DMS79 (cell line): ENCODE measurements around the gene CD40LG.

Experiments used
- DNase-seq: peaks from one replicate; lab custom pipeline; 2025; lab: John Stamatoyannopoulos, UW

The CD40LG gene

DNA sequence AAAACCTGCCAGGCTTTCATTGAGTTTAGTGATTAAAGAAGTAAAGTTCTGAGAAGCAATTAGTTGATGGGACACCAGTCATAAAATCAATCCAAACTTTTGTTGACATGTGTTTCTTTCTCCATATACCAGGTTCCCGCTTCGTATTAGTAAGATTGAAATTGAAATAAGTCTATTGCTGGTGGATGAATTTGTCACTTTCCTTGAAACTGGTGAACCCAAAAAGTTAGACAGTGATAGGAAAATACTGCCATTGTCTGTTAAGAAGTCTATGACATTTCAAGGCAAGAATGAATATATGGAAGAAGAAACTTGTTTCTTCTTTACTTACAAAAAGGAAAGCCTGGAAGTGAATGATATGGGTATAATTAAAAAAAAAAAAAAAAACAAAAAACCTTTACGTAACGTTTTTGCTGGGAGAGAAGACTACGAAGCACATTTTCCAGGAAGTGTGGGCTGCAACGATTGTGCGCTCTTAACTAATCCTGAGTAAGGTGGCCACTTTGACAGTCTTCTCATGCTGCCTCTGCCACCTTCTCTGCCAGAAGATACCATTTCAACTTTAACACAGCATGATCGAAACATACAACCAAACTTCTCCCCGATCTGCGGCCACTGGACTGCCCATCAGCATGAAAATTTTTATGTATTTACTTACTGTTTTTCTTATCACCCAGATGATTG, at the start of gene CD40LG:
TSS of gene CD40LG (plus strand) at position 482 of the 684 bp plus-strand sequence. CDS start at position 573, 91 bp downstream.
- no peak for DNase-seq

DNA sequence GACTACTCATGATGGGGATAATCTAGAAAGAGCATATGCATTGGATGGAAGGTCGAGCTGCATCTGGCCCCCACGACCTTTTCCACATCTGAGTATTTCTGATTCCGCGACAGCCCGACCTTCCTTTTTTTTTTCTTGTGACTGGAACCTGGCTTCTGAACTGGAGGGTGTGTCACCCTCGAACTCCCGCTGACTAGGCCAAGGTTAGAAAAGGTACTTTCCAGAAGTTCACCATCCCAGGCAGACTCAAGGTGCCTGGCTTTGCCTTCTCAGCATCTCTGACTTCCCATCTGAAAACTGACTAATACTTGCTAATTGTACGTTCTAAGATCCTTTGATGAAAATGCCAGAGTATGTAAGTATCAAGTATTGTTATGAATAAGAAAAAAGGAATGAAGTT, 49.3 kb upstream of the CD40LG start:
- no peak for DNase-seq

DNA sequence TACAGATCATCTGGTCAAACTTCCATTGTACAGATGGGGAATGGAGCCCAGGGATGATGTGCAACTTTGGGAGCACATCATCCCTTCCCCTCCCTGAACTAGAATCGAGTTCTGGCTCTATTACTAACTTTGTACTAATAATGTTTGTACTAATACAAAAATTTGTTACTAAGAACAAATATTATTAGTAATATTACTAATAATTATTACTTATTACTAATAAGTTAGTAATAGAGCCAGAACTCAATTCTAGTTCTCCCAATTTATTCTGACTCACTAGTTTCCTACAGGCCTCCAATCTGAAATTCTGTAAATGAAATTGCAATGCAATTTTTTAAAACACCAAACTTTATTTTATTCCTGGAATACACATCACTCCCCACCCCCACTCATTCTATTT, 47.9 kb upstream of the CD40LG start:
- DNase-seq = no peak

DNA sequence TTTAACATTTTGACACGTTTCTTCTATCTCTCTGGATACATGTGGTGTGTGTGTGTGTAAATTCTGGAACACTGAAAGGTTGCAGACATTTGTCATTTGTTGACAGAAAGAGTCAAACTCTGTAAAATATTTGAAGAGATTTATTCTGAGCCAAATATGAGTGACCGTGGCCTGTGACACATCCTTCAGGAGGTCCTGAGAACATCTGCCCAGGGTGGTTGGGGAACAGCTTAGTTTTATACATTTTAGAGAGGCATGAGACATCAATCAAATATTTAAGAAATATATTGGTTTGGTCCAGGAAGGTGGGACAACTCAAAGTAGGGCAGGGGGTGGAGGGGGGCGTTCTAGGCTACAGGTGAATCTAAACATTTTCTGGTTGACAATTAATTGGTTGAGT, 40.7 kb upstream of the CD40LG start:
- no peak for DNase-seq

DNA sequence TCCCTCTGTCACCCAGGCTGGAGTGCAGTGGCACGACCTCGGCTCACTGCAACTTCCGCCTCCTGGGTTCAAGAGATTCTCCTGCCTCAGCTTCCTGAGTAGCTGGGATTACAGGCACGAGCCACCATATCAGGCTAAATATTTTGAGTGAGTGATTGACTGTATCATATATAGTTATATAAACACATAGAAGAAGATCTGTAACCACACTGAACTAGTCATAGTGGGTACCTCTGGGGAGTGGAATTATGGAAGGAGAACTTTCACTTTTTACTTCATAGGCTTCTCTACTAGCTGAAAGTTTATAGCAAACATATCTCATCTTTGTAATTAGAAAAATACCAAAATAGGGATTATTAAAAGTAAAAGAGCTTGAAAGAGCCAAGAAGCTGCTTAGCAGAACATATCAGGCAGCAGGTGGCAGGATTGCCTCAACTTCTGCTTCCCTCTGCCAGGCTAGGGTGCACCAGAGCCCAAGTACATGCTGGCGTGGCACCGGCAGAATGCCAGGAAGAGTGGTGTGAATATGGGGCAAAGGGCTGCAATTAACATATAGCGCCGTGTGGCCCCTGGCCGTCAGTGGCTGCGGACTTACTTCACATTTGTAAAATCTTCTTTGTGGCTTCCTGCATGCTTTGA, 39.5 kb upstream of the CD40LG start:
- no peak for DNase-seq

DNA sequence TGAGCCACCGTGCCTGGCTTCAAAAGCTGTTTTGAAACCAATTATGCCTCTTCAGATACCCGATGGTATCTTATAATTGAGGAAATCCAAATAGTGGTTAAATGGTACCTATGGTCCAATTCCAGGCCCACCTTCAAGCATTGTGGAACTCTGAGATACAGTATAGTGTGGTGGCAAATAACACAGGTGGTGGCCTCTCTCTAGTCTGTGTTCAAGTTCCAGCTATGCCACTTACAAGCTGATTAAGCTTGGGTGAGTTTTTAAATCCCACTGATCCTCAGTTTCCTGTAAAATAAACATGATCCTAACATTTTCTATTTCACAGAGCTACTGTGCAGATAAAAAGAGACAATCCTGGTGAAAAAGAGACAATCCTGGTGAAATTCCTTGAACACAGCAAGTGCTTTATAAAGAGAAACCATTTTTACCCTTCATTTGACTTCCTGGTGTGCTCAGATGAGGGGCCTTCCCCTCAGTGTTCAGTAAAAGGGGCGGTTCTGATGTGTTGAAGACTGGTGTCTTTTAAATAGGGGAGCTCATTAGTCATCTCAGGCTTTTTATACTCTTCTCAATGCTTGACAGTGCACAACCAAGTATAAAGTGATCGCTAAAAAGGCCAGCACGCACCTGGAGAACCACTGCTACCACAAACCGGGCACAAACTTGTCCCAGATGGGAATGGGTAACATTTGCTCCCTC, 30.8 kb upstream of the CD40LG start:
- no peak for DNase-seq

DNA sequence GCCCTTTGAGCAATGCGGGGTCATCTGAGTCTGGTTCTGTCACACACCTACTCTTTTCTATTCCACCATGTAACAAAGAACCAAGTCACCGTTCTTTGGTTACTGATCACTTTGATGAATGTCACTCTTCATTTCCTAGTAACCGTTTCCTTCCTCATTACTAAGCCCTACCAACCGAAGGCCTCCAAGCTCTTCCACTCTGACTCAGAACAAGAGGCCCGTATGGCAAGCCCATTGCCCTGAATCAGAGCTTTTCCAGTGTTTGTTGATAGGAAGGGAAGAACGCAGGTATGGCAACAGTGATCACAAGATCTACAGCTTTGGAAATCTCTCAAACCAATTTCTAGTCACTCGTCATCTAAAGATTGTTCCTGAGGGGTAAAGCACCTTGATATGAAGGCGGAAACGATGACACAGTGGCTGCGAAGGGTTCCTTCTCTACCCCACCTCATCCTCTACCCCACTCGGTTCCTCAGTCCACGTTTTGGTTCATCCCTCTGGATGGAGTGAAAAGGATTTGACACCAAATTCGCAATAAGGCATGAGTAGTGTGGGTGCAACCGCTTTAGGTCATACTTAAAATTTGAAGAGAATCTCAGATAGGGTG, 28.0 kb upstream of the CD40LG start:
- DNase-seq = no peak

DNA sequence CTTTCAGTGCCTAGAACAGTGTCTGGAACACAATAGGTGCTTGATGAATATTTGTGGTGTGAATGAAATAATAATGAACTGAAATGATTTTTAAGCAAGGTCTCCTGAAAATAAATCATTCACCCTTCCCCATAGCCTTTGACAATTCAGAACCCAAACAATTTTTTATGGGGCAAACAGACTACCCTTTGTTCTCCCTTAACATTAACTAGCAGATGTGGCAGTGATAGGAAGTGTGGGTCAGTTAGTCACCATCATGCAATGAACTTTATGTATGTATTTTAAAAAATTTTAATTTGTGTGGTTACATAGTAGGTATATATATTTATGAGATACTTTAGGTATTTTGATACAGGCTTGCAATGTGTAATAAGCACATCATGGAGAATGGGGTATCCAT, 27.2 kb upstream of the CD40LG start:
- DNase-seq = no peak

DNA sequence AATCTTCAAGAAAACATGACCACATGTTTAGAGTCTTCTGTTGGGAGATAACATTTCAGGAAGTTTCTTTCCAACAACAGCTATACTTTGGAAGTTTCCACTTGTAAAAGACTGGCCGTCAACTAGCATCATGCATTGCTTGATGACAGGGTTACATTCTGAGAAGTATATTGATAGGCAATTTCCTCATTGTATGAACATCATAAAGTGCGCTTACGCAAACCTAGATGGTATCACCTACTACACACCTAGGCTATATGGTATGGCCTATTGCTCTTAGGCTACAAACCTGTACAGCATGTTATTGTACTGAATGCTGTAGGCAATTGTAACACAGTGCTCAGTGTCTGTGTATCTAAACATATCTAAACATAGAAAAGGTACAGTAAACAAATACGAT, 25.4 kb upstream of the CD40LG start:
- no peak for DNase-seq

DNA sequence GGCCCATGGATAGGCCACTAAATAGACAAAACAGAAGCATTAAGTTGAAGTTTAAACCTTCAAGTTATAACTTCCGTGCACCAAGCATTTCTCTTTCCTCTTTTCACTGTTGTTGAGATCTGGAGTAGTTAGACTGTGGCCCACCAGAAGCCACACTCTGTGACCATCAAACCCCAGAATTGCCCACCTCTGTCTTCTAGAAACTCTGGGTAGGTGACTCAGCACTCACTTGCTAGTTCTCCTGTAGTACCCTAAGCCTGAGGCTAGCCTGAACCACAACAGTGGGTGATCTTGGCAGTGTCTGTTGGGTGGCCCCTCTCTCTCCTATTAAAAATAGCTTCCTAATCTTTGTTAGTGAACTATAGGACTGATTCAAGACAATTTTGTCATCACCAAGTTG, 24.6 kb upstream of the CD40LG start:
- DNase-seq = no peak

DNA sequence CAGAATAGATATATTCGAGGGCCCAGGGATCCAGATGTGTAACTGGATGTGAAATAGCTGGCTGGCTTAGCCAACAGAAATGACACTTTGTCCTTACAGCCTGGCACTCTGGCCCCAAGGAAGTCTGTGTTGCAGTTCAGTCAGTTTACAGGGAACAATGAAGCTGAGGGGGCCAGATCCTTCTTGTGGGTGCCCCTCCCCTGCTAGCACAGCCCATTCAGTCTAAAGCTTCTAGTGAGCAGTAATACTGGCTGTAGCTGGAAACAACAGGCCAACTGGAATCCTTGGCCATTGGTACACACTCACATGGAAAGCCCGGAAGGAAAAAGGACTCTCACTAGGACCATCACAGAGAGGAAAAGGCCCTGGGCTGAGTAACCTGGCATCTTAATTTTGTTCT, 22.7 kb upstream of the CD40LG start:
- no peak for DNase-seq

DNA sequence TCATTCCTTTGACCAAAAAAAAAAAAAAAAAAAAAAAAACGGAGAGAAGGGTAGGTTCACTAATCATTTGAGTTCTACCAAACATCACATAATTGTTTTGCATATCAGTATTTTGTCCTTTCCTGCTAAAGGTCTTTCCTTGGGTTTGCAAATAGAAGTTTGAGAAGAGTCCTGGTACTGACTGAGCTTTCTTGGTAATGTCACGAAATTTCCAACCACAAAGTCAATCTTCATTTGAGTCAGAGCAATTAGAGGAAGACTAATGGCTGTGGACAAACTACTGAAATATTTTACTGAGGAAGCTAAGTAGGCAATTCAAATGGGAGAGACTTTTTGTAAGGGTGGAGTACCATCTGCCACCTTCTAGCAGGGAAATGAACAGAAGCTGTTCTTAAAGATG, 21.7 kb upstream of the CD40LG start:
- no peak for DNase-seq

DNA sequence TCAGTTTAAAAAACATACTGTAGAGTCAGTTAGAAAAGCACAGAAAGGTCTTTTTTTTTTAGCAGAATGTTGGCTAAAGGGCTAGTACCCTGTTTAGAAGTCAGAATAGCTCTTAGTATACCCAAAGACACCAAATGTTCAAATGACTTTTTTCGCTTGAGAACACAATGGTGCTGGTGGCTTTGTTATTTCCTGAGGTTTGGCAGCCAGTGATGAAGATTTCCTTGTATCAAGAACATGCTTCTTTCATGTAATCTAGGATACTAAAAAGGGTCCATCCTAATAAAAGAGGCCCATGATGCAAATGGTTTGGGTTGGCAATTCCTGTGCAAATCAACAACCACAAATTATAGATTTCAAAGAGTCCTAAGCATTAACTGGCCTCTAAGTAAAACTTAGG, 21.1 kb upstream of the CD40LG start:
- DNase-seq = no peak

DNA sequence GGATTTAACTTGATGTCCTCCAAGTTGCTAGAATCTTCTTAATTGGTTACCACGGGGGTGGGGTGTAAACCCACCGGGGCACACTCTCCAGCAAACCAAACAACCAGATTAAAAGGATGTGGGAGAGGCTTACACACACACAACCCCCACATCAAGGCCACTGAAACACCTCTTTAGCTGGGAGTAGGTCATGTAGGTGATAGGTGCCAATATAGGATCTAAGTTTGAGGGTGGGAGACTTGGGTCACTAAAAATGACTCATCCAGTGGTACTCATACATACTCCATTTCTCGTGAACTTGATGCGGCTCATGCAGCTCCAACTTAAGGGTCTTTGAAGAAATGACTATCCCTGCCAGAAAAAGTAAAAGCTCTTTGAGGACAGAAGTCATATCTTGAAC, 20.5 kb upstream of the CD40LG start:
- no peak for DNase-seq

DNA sequence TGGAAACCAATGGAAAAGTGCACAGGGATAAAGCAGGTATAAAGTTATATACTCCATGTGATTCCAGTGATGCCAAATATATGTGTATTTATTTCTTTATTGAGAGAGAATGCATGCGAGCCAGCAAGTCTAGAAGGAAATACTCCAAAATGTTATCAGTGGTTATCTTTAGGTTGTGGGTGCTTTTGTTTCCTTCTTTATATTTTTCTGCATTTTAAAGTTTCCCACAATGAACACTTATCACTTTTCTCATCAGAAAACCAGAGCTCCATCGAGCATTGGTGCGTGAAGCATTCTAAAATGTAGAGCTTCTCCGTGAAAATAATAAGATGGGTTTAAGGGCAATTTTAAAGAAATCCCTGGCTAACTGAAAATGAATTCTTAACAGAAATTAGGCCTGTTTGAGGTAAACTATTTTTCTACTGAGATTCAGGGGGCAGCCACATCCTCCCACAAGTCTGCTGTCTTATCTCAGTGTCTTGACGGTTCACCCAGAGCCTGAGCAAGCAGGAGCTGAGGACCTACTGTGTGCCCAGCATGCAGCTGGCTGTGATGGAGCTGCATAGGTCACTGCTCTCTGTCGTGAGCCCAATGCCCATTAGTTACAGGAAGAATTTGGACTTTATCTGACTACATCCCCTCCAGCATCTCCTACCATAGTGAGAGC, 18.7 kb upstream of the CD40LG start:
- no peak for DNase-seq

DNA sequence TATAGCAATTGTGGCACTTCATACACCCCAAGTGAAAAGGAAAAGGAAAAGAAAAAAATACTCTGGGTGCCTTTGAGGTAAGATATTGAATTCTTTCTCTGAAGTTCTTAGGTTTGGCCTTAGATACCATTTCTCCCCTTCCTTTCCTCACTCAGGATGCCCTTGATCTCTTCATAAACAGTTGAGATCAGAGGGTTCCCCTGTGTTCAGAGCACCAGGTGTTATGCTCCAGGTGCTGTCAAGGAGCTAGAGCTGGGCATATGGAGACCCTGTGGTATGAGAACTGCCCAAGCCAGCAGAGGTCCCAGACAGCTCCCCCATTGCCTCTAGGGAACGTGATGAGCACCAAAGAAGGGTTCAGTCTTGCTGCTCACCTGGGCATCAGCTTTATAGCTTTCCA, 17.1 kb upstream of the CD40LG start:
- DNase-seq = no peak

DNA sequence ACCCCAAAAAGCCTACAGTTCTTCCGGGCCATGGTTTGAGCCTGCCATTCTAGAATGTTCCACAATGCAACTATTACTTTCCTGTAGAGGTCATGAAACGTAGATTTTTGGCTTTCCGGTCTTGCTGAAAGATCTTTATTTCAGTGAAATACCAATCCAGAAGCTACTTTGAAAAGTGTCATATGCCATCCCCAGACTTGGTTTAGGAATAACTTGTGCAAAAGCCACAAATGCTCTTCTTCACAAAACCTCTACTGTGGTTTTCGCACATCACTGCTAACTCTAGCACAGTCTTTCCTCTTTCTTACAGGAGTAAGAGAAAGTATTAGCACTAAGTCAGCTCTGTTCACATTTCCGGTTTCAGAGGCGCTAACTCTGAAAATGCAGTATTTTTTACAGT, 12.7 kb upstream of the CD40LG start:
- DNase-seq = no peak

DNA sequence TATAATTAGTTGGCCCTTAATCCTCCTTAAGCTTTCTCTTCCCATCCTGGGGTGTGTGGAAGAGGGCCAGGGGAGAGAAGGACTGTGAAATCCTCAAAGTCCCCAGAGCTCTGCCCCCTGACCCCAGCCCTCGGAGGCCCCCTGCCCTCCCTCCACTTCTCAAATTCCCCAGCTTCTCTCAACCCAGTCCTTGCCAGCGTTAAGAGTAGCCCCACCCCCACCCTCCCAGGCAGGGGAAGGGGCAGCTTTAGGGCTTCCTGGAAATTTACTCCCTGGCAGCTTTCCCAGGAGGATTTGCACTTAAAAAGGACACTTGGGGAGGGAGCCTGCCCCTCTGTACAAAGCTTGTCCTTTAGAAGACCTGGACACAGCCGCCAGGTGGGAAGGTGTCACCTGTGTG, 11.8 kb upstream of the CD40LG start:
- no peak for DNase-seq

DNA sequence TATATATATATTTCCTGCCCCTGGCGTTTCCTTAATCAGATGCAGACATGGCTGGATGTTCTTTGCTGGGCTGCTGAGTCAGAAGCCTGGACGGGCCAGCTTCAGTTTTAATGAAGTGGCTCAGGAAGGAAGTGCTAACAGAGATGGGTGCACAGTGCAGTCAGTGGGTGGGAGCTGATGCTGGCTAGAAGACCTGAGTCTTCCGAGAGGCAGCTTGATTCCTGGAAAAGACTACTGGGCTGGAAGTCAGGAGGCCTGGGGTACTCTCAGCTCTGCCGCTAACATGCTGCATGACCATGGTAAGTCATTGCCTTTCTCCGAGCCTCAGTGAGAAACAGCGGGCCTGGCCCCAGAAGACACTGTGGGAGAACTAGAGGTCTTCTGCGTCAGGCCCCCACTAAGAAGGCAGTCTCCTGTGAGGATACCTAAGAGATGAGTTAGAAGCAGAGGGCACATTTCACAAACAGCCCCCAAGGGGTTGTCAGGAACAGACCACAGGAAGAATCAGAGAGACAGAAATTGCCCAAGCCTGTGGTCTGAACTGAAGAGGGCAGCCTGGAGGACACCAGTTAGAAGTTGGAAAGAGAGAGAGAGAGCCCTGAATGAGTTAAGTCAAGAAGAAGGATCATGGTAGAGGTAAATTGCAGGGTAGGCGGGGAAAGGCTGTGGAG, 8.3 kb upstream of the CD40LG start:
- no peak for DNase-seq

DNA sequence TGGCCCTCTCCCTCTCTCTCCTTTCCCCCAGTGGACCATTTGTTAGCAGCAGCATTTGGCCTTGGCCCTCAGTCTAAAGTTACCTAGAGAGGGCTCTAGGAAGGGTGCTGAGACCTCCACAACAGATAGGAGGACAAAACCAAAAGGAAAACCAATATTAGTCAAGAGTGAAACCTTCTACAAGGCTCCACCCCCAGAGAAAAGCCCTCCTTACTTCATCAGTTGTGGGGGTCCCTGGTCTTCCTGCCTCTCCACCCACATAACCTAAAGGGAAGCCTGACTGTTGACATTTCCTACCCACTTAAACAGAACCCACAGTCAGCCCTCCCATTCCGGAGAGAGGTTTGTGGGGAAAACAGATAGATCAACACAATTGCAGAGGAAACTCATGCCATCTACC, 4.7 kb upstream of the CD40LG start:
- no peak for DNase-seq

DNA sequence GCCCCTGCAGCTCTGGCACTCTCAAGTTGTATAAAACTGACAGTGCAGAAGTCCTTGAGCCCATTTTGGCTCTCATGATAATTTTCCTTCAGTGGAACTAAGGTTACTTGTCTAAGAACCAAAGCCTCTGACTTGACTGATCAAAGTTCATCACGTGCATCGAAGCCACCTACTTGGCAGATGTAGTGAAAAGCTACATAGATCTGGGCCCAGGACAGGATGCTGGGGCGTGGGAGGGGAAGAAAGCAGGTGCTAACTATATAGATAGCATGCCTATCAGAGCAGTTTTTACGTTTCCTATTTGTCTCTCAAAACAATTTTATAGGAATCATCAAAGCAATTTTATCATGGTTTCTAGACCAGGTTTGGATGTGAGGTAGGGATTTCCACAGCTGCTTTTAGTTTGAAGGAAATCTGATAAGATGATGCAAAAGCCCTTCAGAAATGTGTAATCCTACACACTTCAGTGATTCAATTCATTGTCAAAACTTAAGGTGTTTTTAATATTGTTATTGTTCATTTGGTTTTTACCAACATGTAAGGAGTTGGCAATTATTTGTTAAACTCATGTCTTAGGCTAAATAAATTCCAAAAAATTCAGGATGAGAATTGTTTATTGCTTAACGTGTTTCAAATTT, 1.2 kb upstream of the CD40LG start:
- DNase-seq = no peak

DNA sequence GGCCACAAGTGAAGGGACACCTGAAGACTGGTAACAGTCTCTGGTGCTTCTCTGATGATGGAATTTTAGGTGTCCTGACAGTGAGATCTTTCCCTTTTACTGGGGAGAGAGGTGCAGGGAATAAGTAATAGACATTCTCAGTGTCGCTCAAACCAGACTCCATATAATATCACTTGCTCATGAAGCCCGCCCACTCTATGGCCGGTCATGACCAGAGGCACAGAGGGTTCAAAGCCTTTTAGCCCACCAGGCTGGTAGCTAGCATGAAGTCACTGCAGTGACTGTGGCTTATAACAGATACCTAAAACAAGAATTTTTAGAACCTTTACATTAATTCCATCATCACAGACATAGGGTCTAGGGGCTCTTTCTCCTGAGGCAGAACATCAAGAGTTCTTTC, 2.9 kb downstream of the CD40LG start:
- no peak for DNase-seq
